IPS DF 4.7 (cell line): ENCODE measurements around the gene INPP5A.

Experiments
- DNase-seq: peaks from one replicate; pipeline ENCODE4 v3.0.0-alpha.2; 2013; ENCODE audit warnings: low spot score; ENCODE audit errors: extremely low read depth

Gene INPP5A

DNA sequence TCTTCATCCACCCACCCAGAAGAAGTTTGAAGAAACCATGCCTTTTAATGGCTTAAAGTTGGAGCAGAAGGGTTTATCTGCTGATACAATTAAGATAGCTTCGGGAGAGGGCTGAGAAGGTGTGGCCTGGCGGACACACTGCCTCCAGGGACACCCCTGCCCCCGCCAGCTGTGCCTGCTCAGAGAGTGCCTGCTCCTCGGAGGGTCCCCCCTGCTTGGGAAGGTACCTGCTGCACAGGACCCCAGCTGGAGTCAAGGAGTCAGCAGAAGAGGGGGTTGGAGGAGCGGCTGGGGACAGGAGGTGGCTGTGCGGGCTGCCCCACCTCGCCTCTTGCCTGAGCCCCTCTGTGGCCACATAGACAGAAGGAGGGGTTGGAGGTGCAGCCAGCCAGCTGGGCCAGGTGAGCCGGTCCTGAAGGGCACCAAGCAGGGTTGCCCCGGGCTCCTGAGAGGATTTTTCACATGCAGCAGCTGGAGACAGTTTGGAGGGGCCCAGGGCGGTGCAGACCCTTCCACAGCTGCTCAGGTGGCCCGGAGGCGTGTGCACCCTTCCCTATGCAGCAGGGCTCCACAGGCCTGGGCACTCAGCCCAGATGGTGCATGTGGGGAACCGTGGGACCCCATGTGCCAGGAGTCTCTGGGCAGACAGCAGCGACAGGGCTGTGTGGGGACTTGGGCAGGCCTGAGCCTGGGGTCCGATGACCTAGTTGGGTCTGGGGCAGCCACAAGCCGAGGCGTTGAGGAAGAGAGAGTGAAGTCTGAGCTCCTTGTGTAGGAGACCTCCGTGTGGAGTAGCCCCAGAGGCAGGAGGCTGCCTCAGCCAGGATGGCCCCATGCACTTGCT lies 118.9 kb downstream of the INPP5A start:
- no peak for DNase-seq

DNA sequence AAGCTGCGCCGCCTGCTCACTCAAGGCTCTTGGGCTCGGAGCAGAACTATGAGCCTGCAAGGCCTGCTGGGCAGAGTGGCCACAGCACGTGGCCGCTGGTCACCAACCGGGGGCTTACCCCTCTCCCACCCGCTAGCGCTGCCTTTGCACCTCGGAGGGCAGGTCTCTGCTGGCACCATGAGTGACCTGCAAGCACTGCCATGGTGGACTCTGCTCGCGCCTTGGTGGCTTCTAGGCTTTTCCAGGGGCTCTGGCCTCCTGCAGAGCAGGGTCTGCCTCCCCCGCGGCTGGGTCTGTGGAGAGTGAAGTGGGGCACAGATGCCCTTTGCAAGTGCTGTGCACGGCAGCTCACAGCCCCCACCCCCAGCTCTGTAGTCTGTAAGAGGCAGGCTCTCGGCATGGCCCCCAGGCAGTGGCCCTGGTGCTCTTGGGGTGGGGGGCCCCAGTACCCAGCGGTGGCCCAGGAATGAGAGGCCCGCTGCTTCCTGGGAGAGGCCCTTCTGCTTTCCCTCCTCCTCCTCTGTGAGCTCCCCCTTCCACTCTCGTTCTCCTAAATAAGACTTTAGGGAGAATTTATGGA lies 119.6 kb downstream of the INPP5A start:
- DNase-seq, result no peak

DNA sequence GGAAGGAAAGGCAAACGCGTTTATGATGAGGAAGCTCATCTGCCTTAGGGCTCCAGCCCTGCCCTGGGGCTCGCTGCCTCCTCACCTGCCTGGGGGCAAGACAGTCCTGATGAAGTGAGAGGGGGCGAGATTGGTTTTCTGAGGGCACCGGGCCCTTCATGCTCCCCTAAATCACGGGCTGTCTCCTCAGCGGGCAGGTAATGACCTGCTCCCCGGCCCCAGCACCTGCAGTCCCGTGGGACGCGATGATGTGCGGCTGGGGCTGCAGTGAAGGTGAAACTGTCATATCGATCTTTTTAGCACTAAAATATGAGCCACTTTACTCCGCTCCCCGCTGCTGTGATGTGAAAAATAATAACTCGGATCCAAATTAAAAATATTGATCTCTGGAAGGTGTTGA lies 120.2 kb downstream of the INPP5A start:
- no peak for DNase-seq

DNA sequence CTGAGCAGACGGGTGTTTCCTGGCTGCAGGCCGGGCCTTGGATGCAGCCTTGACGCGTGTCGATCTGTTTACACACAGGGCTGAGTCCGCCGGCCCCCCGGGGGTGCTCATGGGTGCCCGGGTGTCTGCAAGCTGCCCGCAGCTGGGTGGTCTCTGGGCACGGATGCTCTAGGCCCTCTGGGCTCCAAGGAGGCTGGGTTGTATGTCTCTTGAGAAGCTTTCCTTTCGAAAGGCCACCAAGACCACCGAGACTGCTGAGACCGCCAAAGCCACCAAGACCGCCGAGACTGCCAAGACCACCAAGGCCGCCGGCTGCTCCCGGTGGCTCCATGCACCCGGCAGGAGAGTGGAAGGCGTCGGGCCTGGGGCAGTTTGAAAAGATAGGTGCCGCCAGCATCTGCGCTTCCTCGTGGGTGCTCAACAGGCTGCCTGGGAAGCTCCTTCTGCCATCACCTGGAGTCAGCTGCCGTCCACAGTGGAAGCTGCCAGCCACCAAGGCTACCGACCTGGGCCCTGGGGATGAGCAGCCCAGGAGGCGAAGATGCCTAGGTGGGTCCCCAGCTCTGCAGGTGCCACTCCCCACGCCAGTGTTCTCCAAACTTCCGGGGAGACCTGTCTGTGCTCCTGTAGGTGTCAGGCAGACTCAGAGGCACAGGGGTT lies 121.1 kb downstream of the INPP5A start:
- DNase-seq, result no peak

DNA sequence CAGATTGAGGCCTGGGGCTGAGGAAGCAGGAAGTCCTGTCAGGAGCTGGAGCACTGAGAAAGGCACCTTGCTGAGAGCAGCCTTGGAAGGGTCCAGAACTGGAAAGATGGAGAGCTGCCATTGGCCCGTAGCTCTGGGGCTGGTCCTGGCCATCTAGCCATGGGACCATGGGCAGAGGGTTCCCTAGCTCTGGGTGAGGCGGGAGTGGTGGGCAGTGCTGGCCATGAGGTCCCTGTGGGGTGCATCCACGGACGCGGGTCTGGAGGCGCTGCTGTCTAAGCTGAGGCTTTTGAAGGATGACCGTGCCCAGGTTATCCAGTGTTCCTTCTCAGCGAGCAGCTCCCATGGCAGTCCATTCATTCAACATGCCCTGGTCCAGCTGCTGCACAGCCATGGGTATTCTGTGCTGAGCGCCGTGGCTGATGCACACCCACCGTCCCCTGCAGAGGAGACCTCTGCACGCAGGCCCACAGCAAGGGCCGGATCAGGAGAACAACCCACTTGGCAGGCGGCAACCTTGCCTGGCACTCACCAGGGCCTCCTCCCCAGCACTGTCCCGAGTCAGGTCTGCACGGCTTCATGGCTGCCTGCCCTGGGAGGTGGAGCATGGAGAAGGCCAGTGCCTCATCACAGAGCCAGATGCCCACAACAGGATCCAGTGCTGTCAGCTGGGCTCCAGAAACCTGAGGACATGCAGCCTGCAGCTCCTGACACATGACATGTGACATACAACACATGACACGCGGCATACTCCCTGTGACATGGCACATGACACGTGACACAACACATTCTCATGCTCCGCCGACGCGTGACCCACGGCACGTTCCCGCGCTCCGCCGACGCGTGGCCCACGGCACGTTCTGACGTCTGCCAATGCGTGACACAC lies 121.9 kb downstream of the INPP5A start:
- no peak for DNase-seq

DNA sequence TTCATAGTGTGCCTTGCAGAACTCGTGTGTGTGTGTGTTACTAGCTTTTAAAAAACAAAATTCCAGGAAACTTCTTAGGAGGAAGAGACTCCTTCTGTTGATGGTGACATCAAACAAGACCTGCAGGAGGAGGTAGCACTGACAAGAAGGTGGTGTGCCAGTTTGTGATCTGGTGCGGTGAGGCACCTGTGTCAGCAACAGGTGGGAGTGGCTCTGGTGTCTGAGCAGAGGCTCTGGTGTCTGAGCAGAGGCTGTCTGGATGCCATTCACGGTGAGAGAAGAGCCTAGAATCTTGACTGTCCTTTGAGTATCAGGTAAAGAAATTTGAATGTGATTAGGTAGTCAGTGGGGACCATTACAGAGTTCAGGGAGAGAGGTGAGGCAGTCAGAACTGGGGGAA lies 122.8 kb downstream of the INPP5A start:
- no peak for DNase-seq

DNA sequence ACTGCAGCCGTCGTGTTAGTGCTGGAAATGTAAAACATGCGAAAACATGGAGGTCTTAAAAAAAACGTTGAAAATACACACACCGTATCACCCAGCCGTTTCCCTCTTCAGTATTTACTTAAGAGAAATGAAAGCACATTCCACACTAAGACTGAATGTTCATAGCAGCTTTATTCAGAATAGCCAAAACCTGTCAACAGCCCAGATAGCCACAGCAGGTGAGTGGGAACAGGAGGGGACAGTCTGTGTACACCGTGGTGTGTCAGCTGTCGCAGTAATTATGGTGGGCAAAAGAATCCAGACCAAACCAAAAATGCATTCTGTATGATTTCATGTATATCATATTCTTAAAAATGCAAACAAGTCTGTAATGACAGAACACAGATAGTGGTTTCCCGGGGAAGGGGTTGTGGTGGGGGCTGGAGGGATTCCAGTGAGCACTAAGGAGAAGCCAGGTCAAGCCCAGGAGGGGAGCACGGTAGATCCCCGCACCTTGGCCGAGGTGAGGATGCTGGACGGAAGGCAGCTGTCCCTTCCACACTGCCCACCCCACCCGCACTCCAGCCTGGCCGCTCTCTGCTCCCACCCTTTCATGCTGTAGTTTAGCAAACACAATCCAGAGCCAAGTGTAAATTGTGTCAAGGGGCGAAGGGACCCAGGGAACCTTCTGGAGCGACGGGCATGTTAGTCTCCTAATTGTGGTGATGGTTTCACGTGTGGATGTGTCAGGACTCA lies 124.8 kb downstream of the INPP5A start:
- no peak for DNase-seq

DNA sequence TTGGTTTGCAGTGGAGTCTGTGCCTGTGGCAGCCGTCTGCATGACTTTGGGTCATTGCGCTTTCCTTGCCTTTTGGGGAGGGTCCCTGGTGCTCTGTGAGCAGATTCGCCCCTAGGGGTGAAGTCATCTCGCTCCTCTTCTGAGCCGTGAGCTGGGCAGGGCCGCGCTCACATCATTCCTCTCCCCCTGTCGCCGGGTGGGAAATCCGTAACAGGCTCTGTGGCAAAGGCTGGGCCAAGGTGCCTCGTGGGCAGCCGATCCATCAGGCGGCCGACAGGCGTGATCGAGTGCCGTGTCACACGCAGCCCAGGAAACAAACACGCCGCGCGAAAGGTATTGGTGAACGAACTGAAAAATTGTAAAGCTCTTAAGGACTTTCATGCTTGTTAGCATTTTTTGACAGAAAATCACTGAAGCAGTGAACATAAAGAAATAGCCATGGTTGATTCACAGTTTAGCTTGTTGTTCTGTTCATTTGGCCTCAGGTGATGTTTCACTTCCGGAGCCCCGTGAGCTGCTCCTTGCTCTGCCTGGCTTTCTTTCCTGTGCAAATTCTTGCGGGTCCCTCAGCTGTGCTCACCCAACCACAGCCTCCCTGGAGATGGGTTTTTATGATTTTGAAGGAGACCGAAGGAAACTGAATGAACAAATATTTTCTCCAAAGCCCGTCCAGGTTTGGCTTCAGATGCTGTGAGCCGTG lies 126.2 kb downstream of the INPP5A start:
- no peak for DNase-seq

DNA sequence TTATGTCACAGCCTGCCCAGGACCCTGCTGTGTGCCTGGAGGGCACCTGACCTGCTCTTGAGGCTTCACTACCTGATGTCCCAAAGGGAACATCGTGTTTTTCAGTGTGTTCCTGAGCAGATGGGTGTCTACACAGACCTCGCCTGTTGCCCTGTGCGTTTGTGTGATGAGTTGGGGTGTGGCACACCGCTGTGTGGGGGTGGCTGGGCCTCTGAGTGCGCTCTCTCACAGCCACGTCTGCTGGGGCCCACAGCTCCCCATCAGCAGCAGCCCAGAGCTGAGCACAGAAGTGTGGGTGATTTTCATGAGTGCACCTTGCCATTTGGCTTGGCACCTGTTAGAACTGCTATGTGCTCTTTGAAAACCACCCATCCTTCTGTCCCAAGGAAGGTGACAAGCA lies 126.8 kb downstream of the INPP5A start:
- no peak for DNase-seq

DNA sequence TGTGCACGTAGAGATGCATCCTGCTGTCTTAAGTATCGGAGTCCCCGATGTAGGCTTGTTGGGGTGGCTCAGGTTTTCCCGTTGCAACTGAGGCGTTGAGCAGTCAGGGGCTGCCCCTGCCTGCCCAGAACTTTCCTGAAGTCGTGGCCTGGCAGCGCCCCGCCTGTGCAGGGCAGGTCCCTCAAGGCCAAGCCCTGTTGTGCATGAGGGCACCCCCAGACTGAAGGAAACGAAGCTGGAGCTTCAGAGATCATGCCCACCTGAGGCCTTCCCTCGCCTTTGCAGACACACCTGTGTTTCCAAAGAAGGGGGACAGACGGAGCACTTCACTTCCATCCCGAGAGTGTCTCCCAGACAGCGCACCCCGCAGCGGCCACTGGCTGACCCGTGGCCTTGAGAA lies 127.3 kb downstream of the INPP5A start:
- no peak for DNase-seq

DNA sequence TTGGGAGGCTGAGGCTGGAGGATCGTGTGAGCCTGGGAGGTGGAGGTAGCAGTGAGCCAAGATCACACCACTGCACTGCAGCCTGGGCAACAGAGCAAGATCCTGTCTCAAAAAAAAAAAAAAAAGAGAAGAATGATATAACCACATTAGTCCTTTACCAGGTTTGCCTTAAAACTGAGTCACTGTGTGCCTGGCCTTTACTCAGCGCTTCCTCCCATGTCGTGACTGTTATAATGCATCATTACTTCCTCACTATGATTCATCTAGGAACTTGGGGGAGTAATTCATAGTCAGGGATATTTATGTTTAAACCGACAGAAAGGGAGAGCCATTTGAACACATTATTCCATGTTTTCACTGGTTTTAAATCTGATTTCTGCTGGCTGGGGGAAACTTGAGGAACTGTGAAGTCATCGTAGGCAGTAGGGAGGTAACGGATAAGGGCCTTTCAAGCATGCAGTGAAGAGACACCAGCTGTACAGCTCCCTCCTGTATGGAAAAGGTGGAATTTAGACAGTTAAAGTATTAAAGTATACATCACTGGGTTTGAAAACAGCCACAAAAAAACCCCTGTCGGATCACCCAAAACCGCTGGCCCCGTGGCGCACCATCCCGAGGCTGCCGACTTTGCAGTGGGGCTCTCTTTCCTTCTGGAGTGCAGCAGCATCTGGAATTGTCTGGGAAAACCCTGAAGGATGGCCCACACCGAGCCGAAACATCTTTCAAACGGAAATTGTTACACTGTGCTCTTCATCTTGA lies 128.5 kb downstream of the INPP5A start:
- no peak for DNase-seq

DNA sequence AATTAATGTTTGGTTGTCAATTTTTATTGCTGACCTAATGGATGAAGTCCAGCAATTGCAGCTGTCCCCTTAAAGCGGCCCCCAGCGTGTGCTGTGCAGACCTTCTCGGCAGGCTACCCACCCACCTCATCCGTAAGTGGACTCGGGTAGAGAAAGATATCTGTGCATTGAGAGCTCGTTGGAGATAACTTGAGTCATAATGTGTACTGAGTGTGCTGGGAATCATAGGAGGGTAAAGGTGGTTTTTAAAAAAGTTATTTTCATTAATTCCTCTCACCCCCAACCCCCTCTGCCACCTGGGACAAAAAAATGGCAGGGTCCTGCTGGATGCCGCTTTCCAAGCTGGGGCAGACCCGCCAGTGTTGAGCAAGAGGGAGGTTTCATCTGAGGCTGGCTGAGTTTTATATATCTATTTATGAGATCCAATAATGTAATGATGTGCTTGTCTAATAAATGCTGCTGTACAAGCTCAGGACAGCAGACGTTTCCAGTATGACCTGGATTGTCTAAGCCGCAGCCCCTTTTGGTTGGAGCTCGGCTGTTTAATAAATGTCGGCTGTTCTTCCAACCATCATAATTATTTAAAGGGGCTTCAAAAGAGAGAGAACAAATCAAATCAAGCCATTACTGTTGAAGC lies 129.2 kb downstream of the INPP5A start:
- no peak for DNase-seq

DNA sequence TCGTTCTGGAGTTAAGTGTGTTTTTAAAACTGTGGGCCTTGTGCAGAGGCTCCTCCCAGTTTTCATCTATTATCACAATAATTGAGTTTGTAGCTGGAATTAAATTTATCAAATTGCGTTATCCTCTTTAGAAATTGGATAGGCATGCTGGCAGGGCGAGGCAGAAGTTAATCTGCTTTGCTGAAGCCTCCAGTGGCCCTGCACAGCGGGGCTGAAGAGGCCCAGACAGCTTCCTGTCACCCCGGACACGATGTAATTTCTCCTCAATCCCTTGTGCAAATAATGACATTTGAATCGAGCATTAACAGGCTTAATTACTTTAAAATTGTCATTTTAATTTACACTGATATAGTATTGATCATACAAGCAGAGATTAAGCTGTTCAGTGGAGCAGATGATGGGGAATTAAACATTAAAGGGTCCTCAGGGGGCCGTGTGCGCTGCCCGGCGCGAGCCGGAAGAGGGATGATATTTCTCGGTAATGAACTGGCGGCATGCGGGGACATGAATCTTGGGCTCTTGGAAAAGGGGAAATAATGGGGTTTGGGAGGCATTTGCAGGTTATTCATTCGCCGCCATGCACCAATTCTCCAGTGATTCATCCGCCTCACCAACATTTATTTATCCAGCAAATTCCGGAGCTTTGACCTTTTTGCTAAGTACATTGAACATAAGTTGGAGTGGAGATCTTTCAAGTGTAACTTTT lies 129.9 kb downstream of the INPP5A start:
- DNase-seq, result no peak

DNA sequence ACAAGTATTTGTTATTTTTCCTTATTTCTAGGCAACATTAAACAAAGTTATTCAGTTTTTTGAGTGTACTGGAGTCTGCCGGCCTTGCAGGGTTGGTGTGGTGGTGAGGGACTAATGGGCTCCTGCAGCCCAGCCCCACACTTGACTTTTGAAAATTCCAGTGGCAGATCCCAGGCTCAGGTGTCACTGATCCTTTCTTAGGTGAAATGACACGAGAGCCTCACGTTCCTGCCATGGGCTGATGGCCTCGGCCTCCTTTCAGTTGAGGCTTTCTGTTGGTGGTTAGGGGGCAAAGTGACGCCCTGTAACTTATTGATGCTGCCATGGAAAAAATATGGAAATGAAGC lies 130.4 kb downstream of the INPP5A start:
- DNase-seq, result no peak

DNA sequence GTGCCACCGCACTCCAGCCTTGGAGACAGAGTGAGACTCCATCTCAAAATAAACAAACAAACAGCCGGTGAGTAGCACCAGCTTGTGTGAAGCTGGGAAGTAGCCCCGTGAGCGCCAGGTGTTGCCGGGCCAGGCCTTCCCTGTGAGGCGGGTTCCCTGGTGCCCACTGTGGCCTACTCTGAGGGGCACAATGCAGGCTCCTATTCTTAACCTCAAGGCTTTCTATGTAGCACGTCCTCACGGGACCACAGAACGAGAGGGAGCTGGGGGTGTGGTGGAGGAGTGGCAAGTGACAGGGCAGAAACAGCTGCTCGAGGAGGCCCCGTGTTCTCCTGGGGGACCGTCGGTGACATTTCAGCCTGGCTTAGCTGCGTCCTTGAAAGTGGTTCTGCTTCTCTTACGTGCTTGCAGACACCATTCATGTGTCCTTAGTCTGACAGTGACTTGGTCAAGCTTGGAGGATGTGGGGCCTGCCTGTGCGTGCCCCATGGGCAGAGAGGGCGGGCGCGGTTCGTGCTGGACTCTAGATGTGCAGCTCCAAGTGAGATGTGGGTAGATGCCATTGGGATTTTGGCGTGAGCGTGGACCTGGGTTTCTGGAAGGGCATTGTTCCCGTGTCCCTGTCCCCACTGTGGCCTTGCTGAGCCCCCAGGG lies 131.7 kb downstream of the INPP5A start:
- DNase-seq, result no peak

DNA sequence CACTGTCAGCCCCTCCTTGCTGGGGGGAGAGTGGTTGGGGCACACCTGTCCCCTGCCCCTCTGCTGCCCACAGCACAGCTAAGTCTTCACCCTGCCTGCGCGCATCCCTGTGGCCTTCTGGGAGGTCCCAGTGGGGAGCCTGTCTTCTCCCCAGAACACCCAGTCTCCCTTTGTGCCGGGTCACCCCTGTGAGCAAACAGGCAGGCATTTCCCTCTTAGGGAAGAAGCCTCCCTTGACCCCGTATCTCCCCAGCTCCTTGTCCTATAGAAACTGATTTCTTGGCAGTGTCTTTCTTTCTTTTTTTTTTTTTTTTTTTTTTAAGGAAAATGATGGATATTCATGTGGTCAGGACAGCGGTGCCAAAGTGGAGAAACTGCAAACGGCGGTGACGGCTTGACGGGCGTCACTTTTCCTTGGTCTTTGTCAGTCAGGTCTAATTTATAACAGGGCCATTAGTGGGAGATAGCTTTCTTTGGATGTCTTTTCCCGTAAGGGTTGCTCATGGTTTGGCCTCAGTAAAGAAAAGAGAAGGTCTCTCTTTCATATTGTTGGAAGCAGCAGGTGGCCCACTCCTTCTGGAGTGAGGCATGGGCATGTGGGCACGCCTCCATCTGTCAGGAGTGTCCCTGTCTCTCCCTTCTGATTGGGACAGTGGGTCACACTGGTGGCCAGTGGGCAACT lies 133.1 kb downstream of the INPP5A start:
- no peak for DNase-seq
